Calu3 (cell line): Measurements from ENCODE around the gene BZW2. TPM values are rescaled to one million over a fixed set of nuclear protein-coding genes. Genes with fewer than 3 reads are reported as not detected.
"Not testable (repeated sequence)": the region's sequence is repeated elsewhere in the genome, so short reads cannot be mapped to it uniquely, and the experiment has no call there.

Experiments used
- BruUV-seq: library from RNA; stranded (reverse); fragments of 400-500 nt; replicated peaks from 2 replicates; lab custom pipeline; 2021; lab: Mats Ljungman, UMichigan
- CTCF ChIA-PET: fragments of 300-600 bp; sonication (Branson Sonifier 250); formaldehyde crosslinking; loops from one replicate; lab custom pipeline; 2022; ENCODE audit warnings: antibody characterized with exemption; lab: Charles Lee
- DNase-seq: peaks from one replicate; pipeline ENCODE4 v3.0.0; 2022
- H3K27ac Mint-ChIP-seq: one replicate; pipeline ENCODE4 v1.8.0; 2022; ENCODE audit warnings: mixed read lengths; ENCODE audit not compliant: unreplicated experiment
- H3K27me3 Mint-ChIP-seq: one replicate; pipeline ENCODE4 v1.8.0; 2022; ENCODE audit warnings: mixed read lengths; ENCODE audit not compliant: unreplicated experiment
- H3K36me3 Mint-ChIP-seq: one replicate; pipeline ENCODE4 v1.8.0; 2022; ENCODE audit warnings: mild to moderate bottlenecking, moderate library complexity, mixed read lengths; ENCODE audit not compliant: insufficient read depth, unreplicated experiment
- H3K4me1 Mint-ChIP-seq: one replicate; pipeline ENCODE4 v1.8.0; 2022; ENCODE audit warnings: mild to moderate bottlenecking, low read depth, mixed read lengths; ENCODE audit not compliant: unreplicated experiment
- H3K4me3 Mint-ChIP-seq: one replicate; pipeline ENCODE4 v1.8.0; 2022; ENCODE audit warnings: mild to moderate bottlenecking, low read depth, moderate library complexity, mixed read lengths; ENCODE audit not compliant: unreplicated experiment
- H3K9me3 Mint-ChIP-seq: one replicate; pipeline ENCODE4 v1.8.0; 2022; ENCODE audit warnings: low read depth, mixed read lengths; ENCODE audit not compliant: unreplicated experiment
- intact Hi-C: fragments of 100-400 bp; cut with micrococcal nuclease; formaldehyde crosslinking; loops from one replicate; pipeline ENCODE4 v1.10.0; 2022; ENCODE audit not compliant: unreplicated experiment
- total RNA-seq: library from RNA; stranded (reverse); gene quantifications from 2 replicates; pipeline ENCODE4 v1.2.3, GENCODE V29; 2022
- TF ChIP-seq, protein P1 (sequence below): fragments of 200-600 bp; IDR thresholded peaks from one replicate; pipeline ENCODE4 v1.8.0; 2022; ENCODE audit warnings: antibody characterized with exemption; ENCODE audit not compliant: unreplicated experiment

BZW2 gene
- total RNA-seq, 1 experiment from 2014 or later = 194 TPM

DNA sequence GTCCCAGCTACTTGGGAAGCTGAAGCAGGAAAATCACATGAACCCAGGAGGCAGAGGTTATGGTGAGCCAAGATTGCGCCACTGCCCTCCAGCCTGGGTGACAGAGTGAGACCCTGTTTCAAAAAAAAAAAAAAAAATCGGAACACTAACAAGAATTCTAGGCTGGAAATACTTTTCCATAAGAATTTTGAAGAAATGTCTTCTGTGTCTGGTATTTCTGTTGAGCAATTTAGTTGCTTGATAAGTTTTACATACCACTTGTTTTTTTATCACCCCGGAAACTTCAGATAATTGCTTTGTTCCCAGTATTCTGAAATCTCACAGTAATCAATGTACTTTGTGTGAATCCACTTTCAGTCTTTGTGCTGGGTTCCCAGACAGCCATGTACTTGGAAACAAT, 25.8 kb downstream of the BZW2 start:
- DNase-seq = no peak
- peaks cover 64% of the 10 kb centered on the region for H3K36me3 Mint-ChIP-seq
- no peaks in the 10 kb centered on the region for H3K27me3 Mint-ChIP-seq
- TF ChIP-seq, protein P1, sequence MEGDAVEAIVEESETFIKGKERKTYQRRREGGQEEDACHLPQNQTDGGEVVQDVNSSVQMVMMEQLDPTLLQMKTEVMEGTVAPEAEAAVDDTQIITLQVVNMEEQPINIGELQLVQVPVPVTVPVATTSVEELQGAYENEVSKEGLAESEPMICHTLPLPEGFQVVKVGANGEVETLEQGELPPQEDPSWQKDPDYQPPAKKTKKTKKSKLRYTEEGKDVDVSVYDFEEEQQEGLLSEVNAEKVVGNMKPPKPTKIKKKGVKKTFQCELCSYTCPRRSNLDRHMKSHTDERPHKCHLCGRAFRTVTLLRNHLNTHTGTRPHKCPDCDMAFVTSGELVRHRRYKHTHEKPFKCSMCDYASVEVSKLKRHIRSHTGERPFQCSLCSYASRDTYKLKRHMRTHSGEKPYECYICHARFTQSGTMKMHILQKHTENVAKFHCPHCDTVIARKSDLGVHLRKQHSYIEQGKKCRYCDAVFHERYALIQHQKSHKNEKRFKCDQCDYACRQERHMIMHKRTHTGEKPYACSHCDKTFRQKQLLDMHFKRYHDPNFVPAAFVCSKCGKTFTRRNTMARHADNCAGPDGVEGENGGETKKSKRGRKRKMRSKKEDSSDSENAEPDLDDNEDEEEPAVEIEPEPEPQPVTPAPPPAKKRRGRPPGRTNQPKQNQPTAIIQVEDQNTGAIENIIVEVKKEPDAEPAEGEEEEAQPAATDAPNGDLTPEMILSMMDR = no peak
- no TSS peak for BruUV-seq
- H3K9me3 Mint-ChIP-seq = peaks cover 4% of the 10 kb centered on the region
- peaks cover 48% of the 10 kb centered on the region for H3K4me1 Mint-ChIP-seq
- CTCF ChIA-PET = no interaction called here
- intact Hi-C loops = no loop called here
- no peak overlapping the region for H3K4me3 Mint-ChIP-seq
- peak overlapping the region; percentile 44 for H3K27ac Mint-ChIP-seq

DNA sequence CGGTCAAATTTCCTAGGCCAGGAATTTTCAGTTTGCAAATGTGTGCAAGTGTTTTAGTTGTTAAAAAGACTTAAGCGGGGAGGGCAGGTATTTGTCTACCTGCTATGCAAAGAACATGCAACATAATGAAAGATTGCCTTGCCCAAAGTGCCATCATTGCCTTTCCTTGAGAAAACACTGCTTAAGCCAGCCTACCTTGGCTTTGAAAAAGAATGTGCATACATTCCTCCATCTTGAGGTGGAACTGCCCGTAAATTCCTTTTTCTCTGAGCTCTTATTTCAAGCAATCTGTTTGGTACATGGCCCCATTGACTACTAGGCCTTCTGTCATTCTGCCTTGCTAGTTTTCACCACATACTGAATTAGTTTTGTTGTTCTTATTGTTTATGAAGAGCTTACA, 29.3 kb downstream of the BZW2 start:
- Mint-ChIP-seq H3K4me1 (peaks cover 45% of the 10 kb centered on the region), H3K9me3 (peaks cover 9% of the 10 kb centered on the region), H3K27me3 (no peaks in the 10 kb centered on the region), H3K27ac (no peak overlapping the region), H3K4me3 (no peak overlapping the region), H3K36me3 (peaks cover 66% of the 10 kb centered on the region)
- no peak for DNase-seq
- no TSS peak for BruUV-seq
- intact Hi-C loops = no loop called here
- CTCF ChIA-PET = interaction anchor here (0.8 kb wide), 1 partner anchor 53 kb away, joined by 3 read pairs; no protein-coding TSS in a partner anchor
- TF ChIP-seq, protein P1 = no peak

DNA sequence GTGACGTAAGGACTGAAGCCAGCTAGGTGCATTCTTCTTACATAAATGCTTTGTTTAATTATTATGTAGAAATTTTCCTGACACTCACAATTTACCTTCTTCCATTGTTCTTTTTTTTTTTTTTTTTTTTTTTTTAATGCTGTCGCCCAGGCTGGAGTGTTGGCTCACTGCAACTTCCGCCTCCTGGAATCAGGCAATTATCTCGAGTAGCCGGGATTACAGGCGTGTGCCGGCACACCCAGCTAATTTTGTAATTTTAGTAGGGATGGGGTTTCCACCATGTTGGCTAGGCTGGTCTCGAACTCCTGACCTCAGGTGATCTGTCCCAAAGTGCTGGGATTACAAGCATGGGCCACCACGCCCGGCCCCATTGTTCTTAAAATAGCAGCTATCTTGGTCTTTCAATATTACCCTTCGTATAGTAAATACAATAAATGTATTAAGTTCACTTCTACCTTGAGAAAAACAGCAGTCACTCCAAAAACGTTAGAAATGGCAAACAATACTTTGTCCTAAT, 32.1 kb downstream of the BZW2 start:
- no peaks in the 10 kb centered on the region for H3K27me3 Mint-ChIP-seq
- CTCF ChIA-PET = interaction anchor here (0.6 to 1.5 kb wide), 3 partner anchors 9 to 113 kb away, joined by 3 to 4 read pairs (median 4); no protein-coding TSS in a partner anchor
- H3K4me3 Mint-ChIP-seq = no peak overlapping the region
- H3K36me3 Mint-ChIP-seq = peaks cover 69% of the 10 kb centered on the region
- H3K4me1 Mint-ChIP-seq = peaks cover 30% of the 10 kb centered on the region
- TF ChIP-seq, protein P1 = no peak
- no peak overlapping the region for H3K27ac Mint-ChIP-seq
- DNase-seq = no peak
- BruUV-seq = no TSS peak
- H3K9me3 Mint-ChIP-seq = peaks cover 9% of the 10 kb centered on the region
- intact Hi-C loops = no loop called here

DNA sequence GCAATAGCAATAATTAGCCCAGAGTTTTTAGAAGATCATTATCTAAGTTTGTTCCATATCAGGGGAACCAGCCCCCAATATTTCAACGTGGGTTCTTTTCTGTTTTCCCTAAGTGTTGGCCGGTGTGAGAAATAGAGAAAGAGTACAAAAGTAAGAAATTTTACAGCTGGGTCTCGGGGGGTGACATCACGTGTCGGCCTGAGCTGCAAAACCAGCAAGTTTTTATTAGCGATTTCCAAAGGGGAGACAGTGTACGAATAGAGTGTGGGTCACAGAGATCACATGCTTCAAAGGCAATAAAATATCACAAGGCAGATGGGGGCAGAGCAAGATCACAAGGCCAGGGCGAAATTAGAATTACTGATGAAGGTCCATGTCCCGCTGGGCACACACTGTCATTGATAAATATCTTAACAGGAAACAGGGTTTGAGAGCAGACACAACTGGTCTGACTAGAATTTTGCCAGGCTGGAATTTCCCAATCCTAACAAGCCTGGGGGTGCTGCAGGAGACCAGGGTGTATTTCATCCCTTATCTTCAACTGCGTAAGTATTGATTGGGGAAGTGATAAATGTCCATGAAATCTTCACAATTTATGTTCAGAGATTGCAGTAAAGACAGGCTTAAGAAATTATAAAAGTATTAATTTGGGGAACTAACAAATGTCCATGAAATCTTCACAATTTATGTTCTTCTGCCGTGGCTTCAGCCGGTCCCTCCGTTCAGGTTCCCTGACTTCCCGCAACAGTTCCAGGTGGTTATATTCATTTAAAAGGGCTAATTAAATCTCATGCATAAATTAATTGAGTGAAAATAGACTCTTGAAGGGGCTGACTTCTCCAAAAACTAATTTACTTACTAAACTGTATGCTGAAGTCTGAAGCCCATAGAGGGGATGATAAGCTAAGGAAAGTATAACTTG, 32.9 kb downstream of the BZW2 start:
- CTCF ChIA-PET = interaction anchor here (0.7 to 1.5 kb wide), 3 partner anchors 10 to 272 kb away, joined by 3 to 4 read pairs (median 4); no protein-coding TSS in a partner anchor
- DNase-seq = peak; percentile 66

More for the DNA sequence above, 32.9 kb downstream of the BZW2 start:
- Mint-ChIP-seq H3K36me3 (peaks cover 70% of the 10 kb centered on the region), H3K4me1 (peaks cover 30% of the 10 kb centered on the region), H3K27ac (peak overlapping the region; percentile 65), H3K4me3 (peak overlapping the region; percentile 21)
- intact Hi-C loops, BruUV-seq, H3K9me3 Mint-ChIP-seq, H3K27me3 Mint-ChIP-seq: not testable (repeated sequence)
